GM12873 (cell line): ENCODE results near the gene ZBTB21.

Experiments used
- TF ChIP-seq, protein P1 (sequence below): IDR thresholded peaks from 2 replicates; pipeline ENCODE4 v1.5.1; 2012; ENCODE audit warnings: low read depth, mild to moderate bottlenecking, moderate library complexity, low read length, control low read depth; ENCODE audit not compliant: insufficient read depth; ENCODE audit errors: missing control alignments

Gene ZBTB21

DNA sequence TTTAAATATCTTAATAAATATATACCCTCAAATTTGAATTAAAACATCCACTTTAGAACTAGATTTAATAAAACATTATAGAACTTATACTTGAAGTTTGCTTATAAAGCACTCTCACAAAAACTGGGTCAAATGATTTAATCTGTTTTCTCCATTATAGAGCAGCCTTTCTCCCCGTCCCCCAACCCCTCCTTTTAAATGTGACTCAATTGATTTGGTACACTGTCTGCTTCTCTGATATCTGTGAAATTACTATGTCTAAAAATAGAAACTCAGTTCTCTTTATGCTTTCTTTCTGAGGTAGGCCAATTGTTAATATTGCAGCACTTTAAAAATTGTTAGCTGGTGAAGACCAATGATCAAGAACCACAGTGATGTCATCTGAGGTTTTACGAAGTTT lies 6.9 kb upstream of the ZBTB21 start:
- TF ChIP-seq, protein P1, sequence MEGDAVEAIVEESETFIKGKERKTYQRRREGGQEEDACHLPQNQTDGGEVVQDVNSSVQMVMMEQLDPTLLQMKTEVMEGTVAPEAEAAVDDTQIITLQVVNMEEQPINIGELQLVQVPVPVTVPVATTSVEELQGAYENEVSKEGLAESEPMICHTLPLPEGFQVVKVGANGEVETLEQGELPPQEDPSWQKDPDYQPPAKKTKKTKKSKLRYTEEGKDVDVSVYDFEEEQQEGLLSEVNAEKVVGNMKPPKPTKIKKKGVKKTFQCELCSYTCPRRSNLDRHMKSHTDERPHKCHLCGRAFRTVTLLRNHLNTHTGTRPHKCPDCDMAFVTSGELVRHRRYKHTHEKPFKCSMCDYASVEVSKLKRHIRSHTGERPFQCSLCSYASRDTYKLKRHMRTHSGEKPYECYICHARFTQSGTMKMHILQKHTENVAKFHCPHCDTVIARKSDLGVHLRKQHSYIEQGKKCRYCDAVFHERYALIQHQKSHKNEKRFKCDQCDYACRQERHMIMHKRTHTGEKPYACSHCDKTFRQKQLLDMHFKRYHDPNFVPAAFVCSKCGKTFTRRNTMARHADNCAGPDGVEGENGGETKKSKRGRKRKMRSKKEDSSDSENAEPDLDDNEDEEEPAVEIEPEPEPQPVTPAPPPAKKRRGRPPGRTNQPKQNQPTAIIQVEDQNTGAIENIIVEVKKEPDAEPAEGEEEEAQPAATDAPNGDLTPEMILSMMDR: no peak

- TF ChIP-seq, protein P1: no peak
These were observed 6.3 kb upstream of the ZBTB21 start for GRCh38 chr21:42016364-42016985.

GRCh38 chr21:42013931-42014330 lies 3.8 kb upstream of the ZBTB21 start:
- TF ChIP-seq, protein P1: no peak

- TF ChIP-seq, protein P1: no peak
These were observed 3.2 kb upstream of the ZBTB21 start for GRCh38 chr21:42013376-42013775.

DNA sequence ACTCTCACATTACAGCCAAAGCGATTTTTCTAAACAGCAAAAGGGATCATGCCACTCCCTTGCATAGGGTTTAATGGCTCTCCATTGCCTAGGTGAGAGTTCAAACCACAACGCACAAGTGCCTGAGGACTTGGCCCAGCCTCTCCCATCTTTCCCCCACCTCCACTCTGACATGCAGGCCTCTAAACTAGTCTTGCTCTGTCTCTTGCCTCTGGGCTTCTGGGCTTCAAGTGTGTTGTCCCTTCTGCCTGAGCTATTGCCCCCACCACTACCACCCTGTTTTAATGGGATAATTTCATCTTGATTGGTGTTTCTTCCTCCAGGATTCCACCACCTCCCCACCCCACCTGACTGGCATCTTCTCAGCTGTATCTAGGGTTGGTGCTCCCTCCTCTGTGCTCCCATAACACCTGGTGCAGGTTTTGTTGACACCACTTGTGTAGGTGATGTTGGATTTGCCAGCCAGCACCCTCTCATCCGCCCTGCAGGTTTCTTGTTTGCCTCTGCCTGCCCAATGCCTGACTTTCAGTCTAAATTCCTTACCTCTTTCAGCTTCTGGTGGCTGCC lies 2.7 kb upstream of the ZBTB21 start:
- TF ChIP-seq, protein P1: no peak

DNA sequence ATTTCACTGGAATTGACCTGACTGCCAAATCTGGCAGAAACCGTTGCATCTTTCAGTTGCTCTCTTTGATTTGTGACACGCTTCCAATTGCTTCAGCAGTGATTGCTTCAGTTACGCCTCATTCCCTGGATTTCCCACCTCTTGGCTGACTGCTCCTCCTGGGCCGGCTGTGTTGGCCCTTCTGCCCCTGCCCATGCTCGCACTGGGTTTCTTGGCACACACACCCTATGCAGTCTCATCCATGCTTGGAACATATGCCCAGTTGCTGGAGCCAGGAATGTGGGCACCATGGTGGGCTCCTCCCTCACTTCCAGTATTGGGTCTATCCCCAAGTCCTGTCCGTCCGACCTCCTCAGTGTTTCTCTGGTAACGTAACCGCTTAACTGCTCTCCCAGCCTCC lies 2.2 kb upstream of the ZBTB21 start:
- TF ChIP-seq, protein P1: no peak

DNA sequence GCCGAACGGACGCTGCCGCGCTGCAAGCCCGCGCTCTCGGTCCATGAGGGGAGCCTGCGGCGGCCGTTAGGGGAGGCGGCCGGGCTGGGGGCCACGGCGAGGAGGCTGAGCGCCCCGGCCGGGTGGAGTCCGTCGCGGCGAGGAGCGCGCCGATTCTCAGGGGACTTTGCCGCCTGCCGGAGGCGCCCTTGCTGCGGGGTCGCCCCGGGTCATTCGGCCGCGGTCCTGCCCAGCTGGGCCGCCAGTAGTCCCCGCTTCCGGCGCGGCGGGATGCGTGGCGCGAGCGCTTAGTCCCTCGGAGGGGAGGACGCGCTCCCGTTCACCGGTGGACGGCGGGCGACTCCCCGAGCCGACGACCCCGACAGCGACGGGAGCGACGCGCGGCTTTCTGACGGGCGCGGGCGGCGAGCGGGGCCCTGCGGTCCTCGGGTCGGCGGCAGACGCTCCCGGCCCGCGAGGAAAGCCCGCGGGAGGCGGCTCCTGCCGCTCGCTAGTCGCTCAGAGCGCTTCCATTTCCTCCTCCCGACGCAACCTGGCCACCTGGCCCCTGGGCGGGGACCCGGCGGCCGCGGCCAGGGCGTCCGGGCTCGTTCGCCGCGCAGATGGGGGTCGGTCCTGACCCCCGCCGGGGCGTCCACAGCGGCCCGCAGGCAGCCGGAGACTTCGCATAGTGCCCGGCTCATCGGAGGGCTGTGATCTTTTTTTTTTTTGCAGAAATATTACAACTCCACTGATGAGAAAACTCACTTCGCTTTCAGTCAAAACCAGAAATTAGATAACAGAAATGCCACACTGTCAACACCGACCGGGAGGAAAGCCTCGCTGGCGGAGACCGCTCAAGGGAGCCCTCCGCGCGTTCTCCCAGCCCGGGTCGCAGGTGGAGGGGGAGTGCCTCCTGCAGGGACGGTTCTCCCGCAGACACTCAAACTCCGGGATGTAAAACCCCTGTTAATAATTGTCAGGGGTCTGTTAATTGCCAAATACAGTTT lies 641 bp upstream of the ZBTB21 start:
- TF ChIP-seq, protein P1: no peak
